ENCODE measurements around the gene TBRG1.

Gene TBRG1

GRCh38 chr11:124618863-124619262 lies 3.8 kb upstream of the TBRG1 start:
- DNase-seq: no peak

GRCh38 chr11:124623861-124624525 lies 1.3 kb downstream of the TBRG1 start:
- no peak for DNase-seq

- DNase-seq: no peak
Measured at GRCh38 chr11:124625504-124626168, 3.0 kb downstream of the TBRG1 start.

GRCh38 chr11:124627546-124627945 lies 4.9 kb downstream of the TBRG1 start:
- DNase-seq: no peak

GRCh38 chr11:124629961-124630360 lies 7.3 kb downstream of the TBRG1 start:
- no peak for DNase-seq

GRCh38 chr11:124633355-124633754 lies 10.7 kb downstream of the TBRG1 start:
- DNase-seq: no peak

GRCh38 chr11:124635932-124636331 lies 13.3 kb downstream of the TBRG1 start:
- no peak for DNase-seq

- DNase-seq: no peak
Measured at GRCh38 chr11:124638500-124638899, 15.8 kb downstream of the TBRG1 start.

- no peak for DNase-seq
Measured at GRCh38 chr11:124639186-124639585, 16.5 kb downstream of the TBRG1 start.

GRCh38 chr11:124640666-124641065 lies 18.0 kb downstream of the TBRG1 start:
- no peak for DNase-seq

GRCh38 chr11:124642628-124643027 lies 20.0 kb downstream of the TBRG1 start:
- DNase-seq: no peak

- no peak for DNase-seq
Measured at GRCh38 chr11:124643042-124643604, 20.5 kb downstream of the TBRG1 start.

- no peak for DNase-seq
Measured at GRCh38 chr11:124643605-124644425, 21.2 kb downstream of the TBRG1 start.

- DNase-seq: peak; percentile 53 to 71
Measured at GRCh38 chr11:124644426-124645280, 22.0 kb downstream of the TBRG1 start.

GRCh38 chr11:124646148-124646547 lies 23.5 kb downstream of the TBRG1 start:
- DNase-seq: no peak

GRCh38 chr11:124648610-124649009 lies 25.9 kb downstream of the TBRG1 start:
- no peak for DNase-seq

- peak in 1 of 2 experiments; percentile 3 for DNase-seq
Measured at GRCh38 chr11:124656774-124657630, 34.3 kb downstream of the TBRG1 start.

- DNase-seq: no peak
Measured at GRCh38 chr11:124657904-124658303, 35.2 kb downstream of the TBRG1 start.

GRCh38 chr11:124658501-124658900 lies 35.8 kb downstream of the TBRG1 start:
- DNase-seq: no peak

- DNase-seq: no peak
Measured at GRCh38 chr11:124658986-124659385, 36.3 kb downstream of the TBRG1 start.

- no peak for DNase-seq
Measured at GRCh38 chr11:124661553-124661952, 38.9 kb downstream of the TBRG1 start.
